Stimulated activated naive CD4-positive, alpha-beta T cell treated with Interleukin-2 at 50 U/mL for 16 hours (primary cell): ENCODE measurements around the gene IL24.

Experiments
- DNase-seq: peaks from one replicate; lab custom pipeline; 2025; lab: John Stamatoyannopoulos, UW

Gene IL24

DNA sequence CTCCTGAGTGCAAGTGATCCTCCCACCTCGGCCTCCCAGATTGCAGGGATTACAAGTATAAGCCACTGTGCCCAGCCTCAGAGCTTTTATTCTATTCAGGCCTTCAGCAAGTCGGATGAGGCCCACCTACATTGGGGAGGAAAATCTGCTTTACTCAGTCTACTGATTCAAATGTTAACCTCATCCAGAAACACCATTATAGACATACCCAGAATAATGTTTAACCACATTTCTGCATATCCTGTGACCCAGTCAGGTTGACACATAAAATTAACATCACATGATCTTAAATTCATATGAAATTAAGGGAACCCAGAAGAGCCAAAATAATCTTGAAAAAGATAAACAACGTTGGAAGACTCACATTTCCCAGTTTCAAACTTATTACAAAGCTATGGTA, 16.9 kb upstream of the IL24 start:
- DNase-seq, result no peak

DNA sequence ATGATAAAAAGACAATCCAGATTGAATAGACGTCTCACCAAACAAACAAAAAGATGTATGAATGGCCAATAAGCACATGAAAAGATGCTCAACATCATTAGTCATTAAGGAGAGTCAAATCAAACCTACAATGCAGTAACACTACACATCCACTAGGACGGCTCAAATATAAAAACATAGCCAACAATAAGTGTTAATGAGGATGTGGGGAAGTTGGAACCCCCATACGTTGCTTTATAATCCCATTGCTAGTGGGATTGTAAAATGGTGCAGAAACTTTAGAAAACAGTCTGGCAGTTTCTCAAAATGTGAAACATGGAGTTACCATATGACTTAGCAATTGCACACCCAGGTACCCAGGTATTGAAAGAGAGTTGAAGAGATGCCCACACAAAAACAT, 14.7 kb upstream of the IL24 start:
- DNase-seq, result no peak

DNA sequence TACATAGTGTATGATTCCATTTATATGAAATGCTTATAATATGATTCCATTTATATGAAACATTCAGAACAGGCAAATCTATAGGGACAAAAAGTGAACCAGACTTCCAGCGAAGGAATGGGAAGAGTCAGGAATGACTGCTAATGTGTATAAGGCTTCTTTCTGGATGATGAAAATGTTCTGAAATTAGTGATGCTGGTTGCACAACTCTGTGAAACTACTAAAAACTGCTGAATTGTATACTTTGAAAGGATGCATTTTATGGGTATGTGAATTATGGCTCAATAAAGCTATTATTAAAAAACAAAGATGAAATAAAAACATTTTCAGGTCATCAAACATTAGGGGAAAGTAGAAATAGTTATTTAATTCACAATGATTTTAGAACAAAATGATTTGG, 14.1 kb upstream of the IL24 start:
- DNase-seq, result no peak

DNA sequence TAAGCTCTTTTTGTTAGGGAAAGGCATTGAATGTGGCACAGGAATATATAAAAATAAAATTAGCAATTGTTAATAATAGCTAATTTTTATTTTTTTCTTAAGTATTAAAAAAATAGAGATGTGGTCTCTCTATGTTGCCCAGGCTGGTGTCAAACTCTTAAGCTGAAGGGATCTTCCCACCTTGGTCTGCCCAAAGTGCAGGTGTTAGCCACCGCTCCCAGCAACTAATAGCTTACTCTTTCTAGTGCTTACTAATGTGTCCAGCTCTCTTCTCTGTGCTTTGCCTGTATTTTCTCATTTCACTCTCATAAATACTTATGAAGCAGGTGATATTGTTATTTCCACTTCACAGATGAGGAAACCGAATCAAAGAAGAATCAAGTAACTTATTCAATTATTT, 13.4 kb upstream of the IL24 start:
- no peak for DNase-seq

DNA sequence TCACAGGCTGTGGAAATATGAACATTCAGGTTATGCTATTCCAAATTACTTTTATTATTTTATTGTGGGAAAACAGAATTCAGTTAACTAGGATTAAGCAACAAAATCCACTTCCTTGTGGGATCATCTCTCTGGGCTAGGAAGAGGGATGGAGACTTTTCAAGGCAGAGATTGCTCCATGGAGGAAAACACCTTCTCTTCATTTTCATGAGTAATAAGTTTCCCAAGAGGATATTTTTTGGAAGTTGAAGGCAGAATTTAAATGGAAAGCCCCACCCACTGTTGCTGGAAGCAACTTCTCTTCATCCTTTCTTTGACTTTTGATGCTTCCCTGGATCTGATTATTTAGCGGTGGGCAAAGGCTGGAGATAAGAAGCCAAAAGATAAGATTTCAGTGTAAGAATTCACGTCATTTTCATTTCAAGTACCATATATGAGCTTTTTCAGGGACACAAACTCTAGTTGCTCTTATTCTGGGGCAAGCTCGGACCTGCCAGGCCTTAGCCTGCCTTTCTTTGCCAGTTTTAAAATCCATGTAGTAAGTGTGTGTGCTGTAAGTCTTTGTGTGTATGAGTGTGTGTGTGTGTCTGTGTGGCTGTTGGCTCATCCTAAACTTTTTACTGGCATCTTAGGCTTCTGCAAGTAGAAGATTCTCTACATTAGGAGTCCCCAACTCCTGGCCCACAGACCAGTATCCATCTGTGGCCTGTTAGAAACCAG, 11.7 kb upstream of the IL24 start:
- DNase-seq, result no peak

DNA sequence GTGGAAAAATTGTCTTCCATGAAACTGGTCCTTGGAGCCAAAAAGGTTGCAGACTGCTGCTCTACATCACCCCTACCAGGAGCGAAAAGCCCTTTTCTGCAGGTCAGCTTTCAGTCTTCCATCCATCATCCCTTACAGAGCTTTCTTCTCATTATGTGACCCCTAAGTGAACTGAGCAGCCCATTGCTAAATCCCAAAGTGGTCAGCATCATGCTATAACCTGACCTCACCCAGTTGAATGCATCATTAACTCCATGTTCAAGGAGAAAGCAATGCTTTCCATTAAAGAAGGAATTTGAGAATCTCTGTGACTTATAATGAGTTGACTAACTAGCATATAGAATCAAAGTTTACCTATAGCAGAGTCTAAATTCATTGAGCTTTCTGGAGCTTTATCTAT, 10.4 kb upstream of the IL24 start:
- DNase-seq, result no peak

DNA sequence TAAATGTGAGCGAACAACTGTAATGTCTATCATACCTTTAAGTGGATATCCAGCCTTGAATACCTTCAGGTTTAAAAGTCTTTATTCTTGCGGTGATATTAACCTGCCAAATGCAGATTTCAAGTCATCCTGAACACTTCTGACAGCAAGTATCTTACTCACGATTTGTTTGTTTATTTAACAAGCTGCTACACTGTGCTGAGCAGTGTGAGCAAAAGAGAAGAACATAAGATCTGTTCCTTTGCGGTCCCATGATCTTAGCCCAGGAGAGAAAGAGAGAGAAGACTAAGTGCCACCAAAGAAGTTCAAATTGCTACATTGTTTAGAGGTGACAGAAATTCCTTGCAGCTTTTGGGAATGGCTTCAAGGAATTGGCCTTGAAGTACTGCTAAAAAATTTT, 9.5 kb upstream of the IL24 start:
- DNase-seq, result no peak

DNA sequence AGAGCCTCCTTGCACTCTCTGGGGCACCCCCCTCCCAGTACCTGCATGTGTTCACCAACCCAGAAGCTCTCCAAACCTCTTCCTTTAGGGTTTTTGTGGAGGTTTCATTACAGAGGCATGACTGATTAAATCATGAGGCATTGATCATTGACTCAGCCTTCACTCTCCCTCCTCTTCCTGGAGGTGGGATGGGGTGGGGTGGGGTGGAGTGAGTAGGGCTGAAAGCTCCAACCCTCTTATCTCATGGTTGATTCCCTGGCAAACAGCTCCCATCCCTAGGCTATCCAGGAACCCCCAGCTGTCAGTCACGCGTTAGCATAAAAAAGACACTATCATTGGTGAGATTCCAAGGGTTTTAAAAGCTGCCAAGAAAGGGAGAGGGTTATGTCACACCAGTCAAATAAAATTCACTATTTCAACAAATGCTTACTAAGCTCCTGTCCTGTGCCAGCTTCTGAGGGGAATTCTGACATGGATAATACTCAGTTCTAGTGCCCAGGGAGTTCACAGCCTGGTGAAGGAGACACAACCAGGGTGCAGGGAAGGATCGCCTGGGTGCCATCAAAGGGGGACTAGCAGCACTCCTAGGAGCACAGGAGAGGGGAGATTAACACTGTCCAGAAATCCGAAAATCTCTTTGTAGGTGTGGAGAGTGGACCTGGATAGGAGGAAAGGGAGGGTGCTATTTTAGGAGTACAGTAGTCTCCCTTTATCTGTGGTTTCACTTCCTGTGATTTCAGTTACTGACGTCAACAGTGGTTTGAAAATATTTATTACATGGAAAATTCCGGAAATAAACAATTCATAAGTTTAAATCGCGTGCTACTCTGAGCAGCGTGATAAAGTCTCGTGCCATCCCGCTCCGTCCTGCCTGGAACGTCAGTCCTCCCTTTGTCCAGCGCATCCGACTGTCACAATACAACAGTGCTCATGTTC, 6.8 kb upstream of the IL24 start:
- DNase-seq, result no peak

DNA sequence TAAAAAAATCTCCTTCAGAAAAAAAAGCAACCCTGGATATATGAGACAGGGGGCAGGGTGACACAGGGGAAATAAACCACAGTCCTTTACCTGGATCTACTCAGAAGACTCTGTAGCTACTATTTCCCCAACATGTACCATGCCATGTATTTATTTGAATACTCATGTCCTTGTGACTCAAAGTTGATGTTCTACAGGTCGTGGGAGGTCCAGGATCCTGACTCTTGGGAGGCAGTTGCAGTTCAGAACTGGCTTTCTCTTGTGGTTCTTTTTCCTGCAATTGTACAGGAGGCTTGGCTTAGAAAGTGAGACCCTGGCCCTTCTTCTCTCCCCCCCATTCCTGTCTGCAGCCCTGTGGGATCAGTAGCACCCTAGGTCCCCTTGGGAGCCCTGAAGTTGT, 5.8 kb upstream of the IL24 start:
- DNase-seq, result no peak

DNA sequence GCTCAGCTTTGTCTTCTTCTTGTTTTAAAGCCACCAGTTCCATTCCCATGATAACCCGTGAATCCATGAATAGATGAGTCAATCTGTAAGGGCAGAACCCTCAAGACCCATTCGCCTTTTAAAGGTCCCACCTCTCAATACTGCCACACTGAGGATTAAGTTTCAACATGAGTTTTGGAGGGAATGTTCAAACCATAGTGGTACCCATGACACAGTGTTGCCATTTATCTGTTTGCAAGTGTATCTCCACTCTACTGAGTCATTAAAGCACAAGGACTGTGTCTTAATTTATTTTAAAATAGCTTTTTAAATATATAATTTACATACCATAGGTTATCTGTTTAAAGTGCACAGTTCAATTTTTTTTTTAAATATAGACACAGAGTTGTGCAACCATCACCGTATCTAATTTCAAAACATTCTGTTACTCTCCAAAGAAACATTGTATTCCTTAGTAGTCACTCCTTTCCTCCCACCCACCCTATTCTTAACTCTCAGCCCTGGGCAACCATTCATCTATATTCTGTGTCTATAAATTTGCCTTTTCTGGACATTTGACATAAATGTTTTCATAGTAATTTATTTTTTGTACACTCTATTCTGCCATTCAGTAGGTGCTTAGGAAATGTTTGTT, 4.8 kb upstream of the IL24 start:
- DNase-seq, result no peak

DNA sequence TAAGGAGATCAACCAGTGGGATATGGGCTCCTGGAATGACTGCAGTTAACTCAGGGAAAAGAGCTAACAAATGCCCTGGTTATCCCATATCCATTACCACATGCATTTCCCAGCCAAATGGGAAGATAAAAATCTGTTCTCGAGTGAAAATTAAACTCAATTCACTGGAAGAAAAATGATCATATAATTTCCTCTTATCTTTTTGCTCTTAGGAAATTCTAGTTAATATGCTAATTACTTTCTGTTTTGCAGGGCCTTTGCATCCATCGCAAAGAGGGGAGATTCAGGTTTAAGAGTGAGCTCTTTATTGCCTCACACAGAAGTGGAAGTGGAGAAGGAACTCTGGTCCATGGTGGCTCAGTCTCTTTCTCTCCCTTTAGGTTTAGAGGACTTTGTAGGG, 3.9 kb upstream of the IL24 start:
- DNase-seq, result no peak

DNA sequence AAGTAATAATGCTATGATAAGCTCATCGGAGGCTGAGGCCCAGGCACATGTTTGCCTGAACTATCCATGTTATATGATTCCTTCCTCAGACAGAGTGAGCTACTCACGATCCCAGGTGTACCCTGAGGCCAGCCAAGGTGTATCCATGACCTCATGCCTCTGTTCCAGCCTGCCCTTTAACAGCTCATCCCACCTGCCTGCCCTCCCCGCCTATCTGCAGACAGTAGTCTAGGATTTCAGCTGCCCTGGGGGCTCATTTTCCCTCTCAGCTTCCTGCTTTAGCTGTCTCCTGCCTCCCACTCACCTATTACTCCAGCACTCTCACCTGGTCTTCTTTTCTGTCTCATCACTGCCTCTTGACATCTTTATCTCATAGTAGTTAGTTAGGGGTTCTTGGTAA, 1.9 kb upstream of the IL24 start:
- no peak for DNase-seq

DNA sequence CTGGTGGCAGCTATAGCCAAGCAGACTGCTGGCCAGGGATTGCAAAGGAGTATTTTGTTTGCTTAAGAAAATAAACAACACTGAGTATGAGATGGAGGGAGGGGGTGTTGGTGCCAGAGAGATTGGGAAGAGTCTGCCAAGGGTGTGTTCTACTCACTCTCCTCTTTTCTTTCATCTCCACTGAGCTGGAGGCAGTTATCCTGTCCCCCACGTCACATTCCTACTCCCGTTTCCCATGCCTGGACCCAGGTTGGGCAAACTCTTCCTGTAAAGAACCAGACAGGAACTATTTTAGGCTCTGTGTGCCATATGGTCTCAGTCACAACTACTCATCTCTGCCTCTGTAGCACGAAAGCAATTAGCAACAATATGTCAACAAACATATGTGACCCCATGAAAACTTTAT, 1.4 kb upstream of the IL24 start:
- DNase-seq, result no peak

DNA sequence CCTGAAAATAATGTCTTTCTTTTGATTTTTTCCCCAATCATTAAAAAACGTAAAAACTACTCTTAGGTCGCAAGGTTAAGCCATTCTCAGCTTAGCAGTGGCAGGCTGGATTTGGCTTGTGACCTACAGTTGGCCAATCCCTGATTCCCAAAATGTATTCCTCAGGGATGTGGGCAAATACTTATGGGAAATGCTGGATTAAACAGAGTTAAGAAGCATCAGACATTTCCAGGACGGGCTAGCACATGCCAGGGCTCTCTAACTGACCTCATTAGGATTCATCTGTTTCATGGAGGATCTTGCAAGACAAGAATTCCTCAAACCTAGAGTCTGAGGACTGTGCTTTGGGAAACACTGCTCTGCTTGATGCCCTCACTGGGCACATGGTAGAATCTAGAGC, 982 bp upstream of the IL24 start:
- DNase-seq, result no peak

DNA sequence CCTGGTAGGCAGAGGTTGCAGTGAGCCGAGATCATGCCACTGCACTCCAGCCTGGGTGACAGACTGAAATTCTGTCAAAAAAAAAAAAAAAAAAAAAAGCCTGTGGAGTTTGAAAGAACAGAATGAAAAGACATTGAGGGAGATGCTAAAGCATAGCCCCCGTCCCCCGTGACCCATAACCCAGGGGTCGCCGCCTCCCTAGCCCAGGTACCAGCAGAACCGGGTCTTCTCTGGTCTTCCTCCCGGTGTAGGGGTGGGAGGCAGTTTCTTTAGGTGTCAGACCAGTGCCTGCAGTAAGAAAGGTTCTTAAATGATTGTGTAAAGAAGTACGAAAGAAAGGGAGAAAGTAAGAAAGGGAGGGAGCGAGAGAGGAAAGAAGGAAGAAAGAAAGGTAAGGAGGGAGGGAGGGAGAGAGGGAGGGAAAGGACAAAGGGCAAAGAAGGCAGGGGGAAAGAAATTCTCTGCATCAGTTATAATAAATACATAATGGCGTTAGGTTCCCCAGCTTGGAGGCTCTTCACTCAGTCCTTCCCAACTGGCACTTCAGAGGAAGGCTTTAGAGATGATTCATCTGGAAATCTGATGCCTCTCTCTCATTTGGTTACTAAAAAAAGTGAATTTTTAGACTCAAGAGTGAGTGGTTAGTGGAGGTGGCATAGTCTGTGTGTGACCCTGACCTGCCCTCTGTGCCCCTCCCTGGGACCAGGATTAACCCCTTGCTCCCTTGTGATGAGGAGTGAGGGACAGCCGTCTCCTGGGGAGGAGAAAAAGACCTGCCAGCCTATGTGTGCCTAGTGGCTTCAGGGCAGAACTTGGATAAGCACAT, 1.1 kb downstream of the IL24 start:
- no peak for DNase-seq

DNA sequence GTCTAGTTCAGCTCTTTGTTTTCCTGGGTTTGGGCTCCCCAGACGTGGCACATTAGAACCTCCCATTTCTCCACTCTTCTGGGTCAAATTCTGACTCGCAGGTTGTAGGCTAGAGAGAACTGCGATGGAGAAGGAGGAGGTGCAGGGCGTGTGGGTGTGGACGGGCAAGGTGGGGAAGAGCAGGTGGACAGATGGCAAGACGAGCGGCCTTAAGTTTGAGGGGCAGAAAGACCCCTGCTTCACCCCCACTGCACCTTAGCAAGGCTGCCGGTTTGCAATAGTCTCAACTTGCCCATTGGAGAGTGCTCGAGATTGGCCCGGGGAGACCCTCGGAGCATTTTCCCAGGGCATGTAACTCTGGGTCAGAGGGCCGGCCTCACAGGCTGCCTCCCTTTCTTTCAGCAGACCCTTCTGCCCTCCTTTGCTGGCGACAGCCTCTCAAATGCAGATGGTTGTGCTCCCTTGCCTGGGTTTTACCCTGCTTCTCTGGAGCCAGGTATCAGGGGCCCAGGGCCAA, 1.7 kb downstream of the IL24 start:
- no peak for DNase-seq

DNA sequence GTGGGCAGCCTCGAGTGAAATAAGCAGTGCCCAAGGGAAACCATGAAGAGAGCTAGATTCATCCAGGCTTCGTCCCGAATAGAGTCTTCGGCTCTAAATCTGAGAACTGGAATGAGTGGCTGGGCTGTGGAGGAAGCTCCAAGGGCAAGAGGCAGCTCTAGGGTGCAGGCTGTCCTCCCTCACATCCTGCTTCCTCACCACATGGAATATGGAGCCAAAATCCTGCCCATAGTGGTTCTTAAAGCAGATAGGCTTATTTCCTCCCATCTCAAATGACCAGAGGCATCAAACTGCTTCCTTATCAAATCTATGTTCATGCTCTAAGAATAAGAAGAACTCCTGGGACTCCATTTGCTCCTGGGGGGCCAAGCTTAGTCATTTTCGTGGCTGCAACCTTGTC, 2.5 kb downstream of the IL24 start:
- no peak for DNase-seq

DNA sequence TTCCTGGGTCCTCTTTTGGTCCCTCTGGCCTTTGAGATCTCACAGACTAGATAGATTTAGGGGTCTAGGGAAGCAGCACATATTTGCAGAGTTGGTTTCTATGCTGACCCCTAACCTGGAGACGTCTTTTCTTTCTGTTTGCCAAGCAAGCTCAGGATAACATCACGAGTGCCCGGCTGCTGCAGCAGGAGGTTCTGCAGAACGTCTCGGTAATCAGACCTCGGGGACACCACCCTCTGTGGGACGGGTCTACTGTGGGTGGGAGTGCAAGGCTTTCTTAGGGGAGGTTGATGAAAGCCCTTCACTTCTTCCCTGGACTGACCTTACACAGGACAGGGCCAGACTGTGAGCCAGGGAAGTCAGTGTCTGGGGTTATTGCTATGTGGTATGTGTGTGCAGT, 2.9 kb downstream of the IL24 start:
- no peak for DNase-seq

DNA sequence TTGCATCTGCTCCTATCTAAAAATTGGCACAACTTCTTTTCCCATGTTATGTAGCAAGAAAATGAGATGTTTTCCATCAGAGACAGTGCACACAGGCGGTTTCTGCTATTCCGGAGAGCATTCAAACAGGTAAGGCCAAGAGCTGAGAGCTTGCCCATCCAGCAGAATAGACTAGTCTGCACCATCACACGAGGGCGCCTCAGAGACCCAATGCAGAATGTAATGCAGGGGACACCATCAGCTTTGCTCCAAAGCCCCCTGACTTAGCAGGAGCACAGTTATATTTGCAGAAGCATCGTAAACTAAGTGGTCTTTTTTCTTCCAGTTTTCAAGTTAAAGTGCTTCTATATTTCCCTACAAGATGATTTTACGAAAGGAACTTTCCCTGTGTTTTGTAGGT, 4.7 kb downstream of the IL24 start:
- DNase-seq, result no peak

DNA sequence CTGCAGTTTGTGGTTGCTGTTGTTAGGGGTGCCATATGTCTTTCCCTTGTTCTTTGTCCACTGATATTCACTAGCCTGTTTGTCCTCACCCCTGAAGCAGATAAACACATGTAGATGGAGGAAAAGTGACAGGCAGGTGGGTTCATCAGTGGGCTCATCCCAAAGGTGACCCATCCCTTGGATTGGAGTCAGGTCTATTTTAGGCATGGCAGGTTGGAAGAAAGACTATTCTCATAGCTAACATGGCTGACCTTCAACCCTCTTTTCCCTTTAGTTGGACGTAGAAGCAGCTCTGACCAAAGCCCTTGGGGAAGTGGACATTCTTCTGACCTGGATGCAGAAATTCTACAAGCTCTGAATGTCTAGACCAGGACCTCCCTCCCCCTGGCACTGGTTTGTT, 5.5 kb downstream of the IL24 start:
- DNase-seq, result no peak

DNA sequence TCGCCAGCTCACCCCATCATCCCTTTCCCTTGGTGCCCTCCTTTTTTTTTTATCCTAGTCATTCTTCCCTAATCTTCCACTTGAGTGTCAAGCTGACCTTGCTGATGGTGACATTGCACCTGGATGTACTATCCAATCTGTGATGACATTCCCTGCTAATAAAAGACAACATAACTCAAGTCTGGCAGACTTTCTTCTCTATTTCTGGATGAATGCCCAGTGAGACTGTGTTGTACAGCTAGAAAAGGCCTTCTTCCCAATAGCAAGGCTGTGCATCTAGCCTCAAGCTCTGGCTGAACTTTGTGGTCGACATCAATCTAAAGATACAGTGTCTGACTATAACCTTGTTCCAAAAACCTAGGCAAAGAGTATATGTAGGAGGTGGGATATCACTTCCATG, 6.4 kb downstream of the IL24 start:
- no peak for DNase-seq
